NCI-H82 treated with DMSO at 0.1 percent for 48 hours (cell line): ENCODE data around the gene MAU2.
A peak's percentile ranks its signal among the peaks of the same experiment; 100 is the strongest.
"Not testable (repeated sequence)": the region's sequence is repeated elsewhere in the genome, so short reads cannot be mapped to it uniquely, and the experiment has no call there.

Source experiments
- DNase-seq: peaks from one replicate; lab custom pipeline; 2025; ENCODE audit not compliant: unreplicated experiment; lab: John Stamatoyannopoulos, UW

MAU2 gene

GRCh38 chr19:19381007-19381926 is 60.6 kb downstream of the MAU2 start:
- no peak for DNase-seq

GRCh38 chr19:19382118-19382517 is 61.5 kb downstream of the MAU2 start:
- DNase-seq, result no peak

- no peak for DNase-seq
Observed at GRCh38 chr19:19384486-19384885, 63.9 kb downstream of the MAU2 start.

- peak; percentile 98 for DNase-seq
Observed at GRCh38 chr19:19385131-19385895, 64.7 kb downstream of the MAU2 start.

- DNase-seq, result no peak
Observed at GRCh38 chr19:19385896-19386869, 65.6 kb downstream of the MAU2 start.

- DNase-seq, result no peak
Observed at GRCh38 chr19:19387108-19387507, 66.5 kb downstream of the MAU2 start.

- no peak for DNase-seq
Observed at GRCh38 chr19:19388568-19389555, 68.2 kb downstream of the MAU2 start.

GRCh38 chr19:19389683-19390082 is 69.1 kb downstream of the MAU2 start:
- not testable (repeated sequence) for DNase-seq

GRCh38 chr19:19394333-19394732 is 73.7 kb downstream of the MAU2 start:
- DNase-seq, result not testable (repeated sequence)

GRCh38 chr19:19399733-19400433 is 79.3 kb downstream of the MAU2 start:
- DNase-seq, result no peak

- no peak for DNase-seq
Observed at GRCh38 chr19:19402656-19403372, 82.2 kb downstream of the MAU2 start.

GRCh38 chr19:19403373-19403901 is 82.8 kb downstream of the MAU2 start:
- no peak for DNase-seq

- peak; percentile 69 for DNase-seq
Observed at GRCh38 chr19:19404879-19405860, 84.5 kb downstream of the MAU2 start, which contains the start of gene GATAD2A. Gene GATAD2A (plus strand): TSS chr19:19405675. CDS start chr19:19465346, 59,671 bp downstream.

GRCh38 chr19:19405971-19406877 is 85.6 kb downstream of the MAU2 start:
- peak; percentile 78 for DNase-seq

GRCh38 chr19:19406878-19407632 is 86.4 kb downstream of the MAU2 start:
- DNase-seq, result peak; percentile 18
